ENCODE data around the gene KRTAP5-5. TPM values are rescaled to one million over a fixed set of nuclear protein-coding genes. Genes with fewer than 3 reads are reported as not detected.
"Not testable (repeated sequence)": the region's sequence is repeated elsewhere in the genome, so short reads cannot be mapped to it uniquely, and the experiment has no call there.

KRTAP5-5 gene
- total RNA-seq, 1 experiment from 2014 or later: not detected

DNA sequence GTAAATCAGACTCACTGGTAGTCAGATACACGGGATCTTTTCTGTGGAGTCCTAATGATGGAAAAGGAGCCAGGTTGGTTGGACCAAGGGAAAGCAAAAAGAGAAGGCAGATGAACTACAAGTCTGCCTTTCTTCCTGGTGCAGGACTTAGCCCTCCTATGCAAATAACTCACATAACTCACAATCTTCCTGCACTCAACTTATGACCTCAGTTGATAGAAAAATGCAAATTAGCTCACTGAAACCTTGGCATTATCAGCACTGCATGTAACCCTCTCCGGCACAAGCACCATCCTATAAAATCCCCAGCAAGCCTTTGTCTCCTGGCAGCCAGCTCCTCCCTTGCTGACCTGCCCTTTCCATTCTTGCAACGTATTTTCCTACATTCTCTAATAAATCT lies 27.9 kb upstream of the KRTAP5-5 start:
- BruUV-seq (replicated peaks); H3K36me3 ChIP-seq (ENCODE audit: control insufficient read depth, insufficient read depth, low read length); DNase-seq (ENCODE audit: low read depth, low spot score); H3K4me1 ChIP-seq (ENCODE audit: control insufficient read depth, insufficient read depth, low read length); H3K4me3 ChIP-seq (ENCODE audit: low read depth in 2 of 2, low read length in 2 of 2); ATAC-seq; CTCF ChIA-PET; POLR2A ChIA-PET; H3K9me3 ChIP-seq (ENCODE audit: control insufficient read depth, insufficient read depth, low read depth, low read length); intact Hi-C loops (cut with micrococcal nuclease; ENCODE audit: unreplicated experiment); in situ Hi-C loops (cut with HindIII; ENCODE audit: low pct_unique_long_range_greater_than_20kb, low sequenced_read_pairs); H3K27ac ChIP-seq (ENCODE audit: low read length): not testable (repeated sequence)
- H3K27me3 ChIP-seq (ENCODE audit: control insufficient read depth, insufficient read depth, low read length): peaks cover 25% of the 10 kb centered on the region

DNA sequence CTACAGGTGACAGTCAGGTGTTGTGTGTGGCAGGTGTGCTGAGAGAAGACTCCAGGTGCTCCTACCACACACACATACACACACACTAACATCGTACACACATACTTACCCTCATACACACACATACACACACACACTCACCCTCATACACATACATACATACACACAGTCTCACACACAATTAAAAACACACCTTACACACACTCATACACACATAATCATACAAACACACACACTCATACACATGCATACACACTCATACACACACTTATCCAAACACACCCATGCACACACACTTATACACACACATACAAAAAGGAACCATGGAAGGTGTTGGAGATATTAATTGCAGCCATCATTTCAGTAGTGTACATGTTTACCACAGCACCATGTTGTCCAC lies 25.9 kb upstream of the KRTAP5-5 start:
- in situ Hi-C loops (cut with HindIII; ENCODE audit: low pct_unique_long_range_greater_than_20kb, low sequenced_read_pairs): no loop called here
- peaks cover 25% of the 10 kb centered on the region for H3K27me3 ChIP-seq (ENCODE audit: control insufficient read depth, insufficient read depth, low read length)
- no peak for ATAC-seq
- no peak overlapping the region for H3K27ac ChIP-seq (ENCODE audit: low read length)
- TF ChIP-seq SIN3A (IDR thresholded peaks at IDR 0.05; ENCODE audit: borderline replicate concordance, insufficient read depth, low read depth, low read length) (no peak), POLR2AphosphoS5 (IDR thresholded peaks at IDR 0.05; ENCODE audit: low read depth, low read length) (no peak), TCF7L2 (IDR thresholded peaks at IDR 0.05; ENCODE audit: low read depth, low read length) (no peak)
- TF ChIP-seq, protein P1, sequence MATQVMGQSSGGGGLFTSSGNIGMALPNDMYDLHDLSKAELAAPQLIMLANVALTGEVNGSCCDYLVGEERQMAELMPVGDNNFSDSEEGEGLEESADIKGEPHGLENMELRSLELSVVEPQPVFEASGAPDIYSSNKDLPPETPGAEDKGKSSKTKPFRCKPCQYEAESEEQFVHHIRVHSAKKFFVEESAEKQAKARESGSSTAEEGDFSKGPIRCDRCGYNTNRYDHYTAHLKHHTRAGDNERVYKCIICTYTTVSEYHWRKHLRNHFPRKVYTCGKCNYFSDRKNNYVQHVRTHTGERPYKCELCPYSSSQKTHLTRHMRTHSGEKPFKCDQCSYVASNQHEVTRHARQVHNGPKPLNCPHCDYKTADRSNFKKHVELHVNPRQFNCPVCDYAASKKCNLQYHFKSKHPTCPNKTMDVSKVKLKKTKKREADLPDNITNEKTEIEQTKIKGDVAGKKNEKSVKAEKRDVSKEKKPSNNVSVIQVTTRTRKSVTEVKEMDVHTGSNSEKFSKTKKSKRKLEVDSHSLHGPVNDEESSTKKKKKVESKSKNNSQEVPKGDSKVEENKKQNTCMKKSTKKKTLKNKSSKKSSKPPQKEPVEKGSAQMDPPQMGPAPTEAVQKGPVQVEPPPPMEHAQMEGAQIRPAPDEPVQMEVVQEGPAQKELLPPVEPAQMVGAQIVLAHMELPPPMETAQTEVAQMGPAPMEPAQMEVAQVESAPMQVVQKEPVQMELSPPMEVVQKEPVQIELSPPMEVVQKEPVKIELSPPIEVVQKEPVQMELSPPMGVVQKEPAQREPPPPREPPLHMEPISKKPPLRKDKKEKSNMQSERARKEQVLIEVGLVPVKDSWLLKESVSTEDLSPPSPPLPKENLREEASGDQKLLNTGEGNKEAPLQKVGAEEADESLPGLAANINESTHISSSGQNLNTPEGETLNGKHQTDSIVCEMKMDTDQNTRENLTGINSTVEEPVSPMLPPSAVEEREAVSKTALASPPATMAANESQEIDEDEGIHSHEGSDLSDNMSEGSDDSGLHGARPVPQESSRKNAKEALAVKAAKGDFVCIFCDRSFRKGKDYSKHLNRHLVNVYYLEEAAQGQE (IDR thresholded peaks at IDR 0.05; ENCODE audit: insufficient read depth in 1 of 2, low read depth in 2 of 2, low read length in 1 of 2): no peak
- TF ChIP-seq, protein P2, sequence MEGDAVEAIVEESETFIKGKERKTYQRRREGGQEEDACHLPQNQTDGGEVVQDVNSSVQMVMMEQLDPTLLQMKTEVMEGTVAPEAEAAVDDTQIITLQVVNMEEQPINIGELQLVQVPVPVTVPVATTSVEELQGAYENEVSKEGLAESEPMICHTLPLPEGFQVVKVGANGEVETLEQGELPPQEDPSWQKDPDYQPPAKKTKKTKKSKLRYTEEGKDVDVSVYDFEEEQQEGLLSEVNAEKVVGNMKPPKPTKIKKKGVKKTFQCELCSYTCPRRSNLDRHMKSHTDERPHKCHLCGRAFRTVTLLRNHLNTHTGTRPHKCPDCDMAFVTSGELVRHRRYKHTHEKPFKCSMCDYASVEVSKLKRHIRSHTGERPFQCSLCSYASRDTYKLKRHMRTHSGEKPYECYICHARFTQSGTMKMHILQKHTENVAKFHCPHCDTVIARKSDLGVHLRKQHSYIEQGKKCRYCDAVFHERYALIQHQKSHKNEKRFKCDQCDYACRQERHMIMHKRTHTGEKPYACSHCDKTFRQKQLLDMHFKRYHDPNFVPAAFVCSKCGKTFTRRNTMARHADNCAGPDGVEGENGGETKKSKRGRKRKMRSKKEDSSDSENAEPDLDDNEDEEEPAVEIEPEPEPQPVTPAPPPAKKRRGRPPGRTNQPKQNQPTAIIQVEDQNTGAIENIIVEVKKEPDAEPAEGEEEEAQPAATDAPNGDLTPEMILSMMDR (IDR thresholded peaks at IDR 0.05): no peak
- no peak overlapping the region for H3K4me3 ChIP-seq (ENCODE audit: low read depth in 2 of 2, low read length in 2 of 2)
- intact Hi-C loops (cut with micrococcal nuclease; ENCODE audit: unreplicated experiment): no loop called here
- no peaks in the 10 kb centered on the region for H3K9me3 ChIP-seq (ENCODE audit: control insufficient read depth, insufficient read depth, low read depth, low read length)
- no peak for DNase-seq (ENCODE audit: low read depth, low spot score)
- no peaks in the 10 kb centered on the region for H3K4me1 ChIP-seq (ENCODE audit: control insufficient read depth, insufficient read depth, low read length)
- ChIA-PET CTCF (no interaction called here), POLR2A (no interaction called here)
- no TSS peak for BruUV-seq (replicated peaks)
- H3K36me3 ChIP-seq (ENCODE audit: control insufficient read depth, insufficient read depth, low read length): no peaks in the 10 kb centered on the region

DNA sequence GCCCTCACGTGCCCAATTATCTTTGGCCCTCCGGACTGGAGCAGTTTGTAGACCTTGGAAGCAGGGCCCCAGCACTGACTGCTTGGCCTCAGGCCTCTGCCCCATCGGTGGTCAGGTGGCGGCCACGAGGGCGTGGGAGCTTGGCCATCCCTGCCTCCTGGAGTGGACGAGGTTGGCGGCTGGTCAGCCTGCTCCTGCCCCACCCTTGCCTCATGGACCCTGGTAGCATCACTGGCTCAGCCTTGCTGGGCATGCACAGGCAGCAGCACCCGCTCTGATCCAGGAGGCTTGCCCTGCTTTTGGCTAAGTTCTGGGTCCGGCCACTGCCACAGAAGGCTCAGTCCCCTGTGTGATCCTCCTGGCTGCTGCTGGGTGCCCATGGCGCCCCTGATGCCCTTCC lies 25.4 kb upstream of the KRTAP5-5 start:
- POLR2A ChIA-PET: no interaction called here
- H3K4me1 ChIP-seq (ENCODE audit: control insufficient read depth, insufficient read depth, low read length): no peaks in the 10 kb centered on the region
- no peaks in the 10 kb centered on the region for H3K9me3 ChIP-seq (ENCODE audit: control insufficient read depth, insufficient read depth, low read depth, low read length)
- TF ChIP-seq SIN3A (IDR thresholded peaks at IDR 0.05; ENCODE audit: borderline replicate concordance, insufficient read depth, low read depth, low read length): no peak
- TF ChIP-seq, protein P2 (IDR thresholded peaks at IDR 0.05): no peak
- no peak for TF ChIP-seq TCF7L2 (IDR thresholded peaks at IDR 0.05; ENCODE audit: low read depth, low read length)
- TF ChIP-seq, protein P1 (IDR thresholded peaks at IDR 0.05; ENCODE audit: insufficient read depth in 1 of 2, low read depth in 2 of 2, low read length in 1 of 2): no peak
- TF ChIP-seq POLR2AphosphoS5 (IDR thresholded peaks at IDR 0.05; ENCODE audit: low read depth, low read length): no peak
- H3K4me3 ChIP-seq (ENCODE audit: low read depth in 2 of 2, low read length in 2 of 2): no peak overlapping the region
- in situ Hi-C loops (cut with HindIII; ENCODE audit: low pct_unique_long_range_greater_than_20kb, low sequenced_read_pairs) (no loop called here), intact Hi-C loops (cut with micrococcal nuclease; ENCODE audit: unreplicated experiment) (no loop called here)
- no peaks in the 10 kb centered on the region for H3K36me3 ChIP-seq (ENCODE audit: control insufficient read depth, insufficient read depth, low read length)
- DNase-seq (ENCODE audit: low read depth, low spot score) (no peak), ATAC-seq (no peak)
- H3K27me3 ChIP-seq (ENCODE audit: control insufficient read depth, insufficient read depth, low read length): peaks cover 25% of the 10 kb centered on the region
- H3K27ac ChIP-seq (ENCODE audit: low read length): no peak overlapping the region
- CTCF ChIA-PET: no interaction called here
- BruUV-seq (replicated peaks): no TSS peak

Data from Panc1 (cell line).